Calu3 (cell line): ENCODE data around the gene RBFOX1. TPM values are rescaled to one million over a fixed set of nuclear protein-coding genes. Genes with fewer than 3 reads are reported as not detected.

Experiments used
- BruUV-seq: library from RNA; stranded (reverse); fragments of 400-500 nt; replicated peaks from 2 replicates; lab custom pipeline; 2021; lab: Mats Ljungman, UMichigan
- CTCF ChIA-PET: fragments of 300-600 bp; sonication (Branson Sonifier 250); formaldehyde crosslinking; loops from one replicate; lab custom pipeline; 2022; ENCODE audit warnings: antibody characterized with exemption; lab: Charles Lee
- DNase-seq: peaks from one replicate; pipeline ENCODE4 v3.0.0; 2022
- H3K27ac Mint-ChIP-seq: one replicate; pipeline ENCODE4 v1.8.0; 2022; ENCODE audit warnings: mixed read lengths; ENCODE audit not compliant: unreplicated experiment
- H3K27me3 Mint-ChIP-seq: one replicate; pipeline ENCODE4 v1.8.0; 2022; ENCODE audit warnings: mixed read lengths; ENCODE audit not compliant: unreplicated experiment
- H3K36me3 Mint-ChIP-seq: one replicate; pipeline ENCODE4 v1.8.0; 2022; ENCODE audit warnings: mild to moderate bottlenecking, moderate library complexity, mixed read lengths; ENCODE audit not compliant: insufficient read depth, unreplicated experiment
- H3K4me1 Mint-ChIP-seq: one replicate; pipeline ENCODE4 v1.8.0; 2022; ENCODE audit warnings: mild to moderate bottlenecking, low read depth, mixed read lengths; ENCODE audit not compliant: unreplicated experiment
- H3K4me3 Mint-ChIP-seq: one replicate; pipeline ENCODE4 v1.8.0; 2022; ENCODE audit warnings: mild to moderate bottlenecking, low read depth, moderate library complexity, mixed read lengths; ENCODE audit not compliant: unreplicated experiment
- H3K9me3 Mint-ChIP-seq: one replicate; pipeline ENCODE4 v1.8.0; 2022; ENCODE audit warnings: low read depth, mixed read lengths; ENCODE audit not compliant: unreplicated experiment
- CTCF ChIP-seq: fragments of 200-600 bp; IDR thresholded peaks from one replicate; pipeline ENCODE4 v1.8.0; 2022; ENCODE audit warnings: antibody characterized with exemption; ENCODE audit not compliant: unreplicated experiment
- intact Hi-C: fragments of 100-400 bp; cut with micrococcal nuclease; formaldehyde crosslinking; loops from one replicate; pipeline ENCODE4 v1.10.0; 2022; ENCODE audit not compliant: unreplicated experiment
- total RNA-seq: library from RNA; stranded (reverse); gene quantifications from 2 replicates; pipeline ENCODE4 v1.2.3, GENCODE V29; 2022

RBFOX1 gene
- total RNA-seq, 1 experiment from 2014 or later = not detected

- no peak overlapping the region for H3K4me3 Mint-ChIP-seq
These were observed 304.8 kb downstream of the RBFOX1 start for GRCh38 chr16:7637446-7637845.

DNA sequence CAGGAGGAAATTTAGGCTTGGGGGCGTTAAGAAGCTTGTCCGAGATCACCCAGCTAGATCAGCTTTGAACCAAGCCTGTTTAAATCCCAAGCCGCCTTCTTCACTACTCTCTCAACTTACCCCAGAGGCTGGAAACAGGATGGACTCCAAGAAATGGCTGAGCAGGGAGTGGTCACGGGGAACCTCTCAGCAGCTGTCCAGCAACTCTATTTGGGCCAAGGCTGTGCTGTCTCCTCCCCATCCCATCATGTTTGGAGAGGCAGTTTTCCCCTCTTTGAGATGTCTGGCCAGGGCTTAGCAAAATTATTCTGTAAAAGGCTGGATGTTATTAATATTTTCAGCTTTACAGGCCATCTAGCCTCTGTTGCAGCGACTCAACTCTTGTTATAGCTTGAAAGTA is 305.7 kb downstream of the RBFOX1 start:
- H3K9me3 Mint-ChIP-seq = peaks cover 18% of the 10 kb centered on the region
- no peaks in the 10 kb centered on the region for H3K4me1 Mint-ChIP-seq
- no peak for TF ChIP-seq CTCF
- H3K27me3 Mint-ChIP-seq = no peaks in the 10 kb centered on the region
- H3K27ac Mint-ChIP-seq = no peak overlapping the region
- CTCF ChIA-PET = no interaction called here
- no peak overlapping the region for H3K4me3 Mint-ChIP-seq
- no peaks in the 10 kb centered on the region for H3K36me3 Mint-ChIP-seq
- DNase-seq = no peak
- BruUV-seq = no TSS peak
- intact Hi-C loops = no loop called here

More at GRCh38 chr16:7637446-7637845, 304.8 kb downstream of the RBFOX1 start:
- CTCF ChIA-PET = no interaction called here
- DNase-seq = no peak
- Mint-ChIP-seq H3K4me1 (no peaks in the 10 kb centered on the region), H3K27me3 (no peaks in the 10 kb centered on the region), H3K36me3 (no peaks in the 10 kb centered on the region), H3K9me3 (peaks cover 18% of the 10 kb centered on the region), H3K27ac (no peak overlapping the region)
- TF ChIP-seq CTCF = no peak
- BruUV-seq = no TSS peak
- intact Hi-C loops = no loop called here

DNA sequence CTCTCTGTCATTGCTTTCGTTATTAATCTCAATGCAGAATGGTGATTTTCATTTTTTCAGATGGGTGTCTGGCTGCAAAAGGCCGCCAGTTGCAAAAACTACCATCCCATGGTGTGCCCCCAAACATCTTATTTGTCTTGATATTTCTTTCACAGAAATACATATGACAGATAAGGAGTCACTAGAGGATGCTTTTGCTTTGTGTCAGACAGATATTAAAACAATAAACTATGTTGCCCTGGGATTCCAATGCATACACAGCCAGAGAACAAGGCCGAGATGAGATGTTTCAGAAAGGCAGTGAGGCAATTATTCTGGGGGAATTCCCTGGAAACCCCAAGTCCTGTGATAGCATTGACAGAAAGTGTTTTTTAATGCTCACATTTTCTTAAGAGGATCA is 307.7 kb downstream of the RBFOX1 start:
- BruUV-seq = no TSS peak
- TF ChIP-seq CTCF = no peak
- no peak overlapping the region for H3K27ac Mint-ChIP-seq
- H3K27me3 Mint-ChIP-seq = no peaks in the 10 kb centered on the region
- no peaks in the 10 kb centered on the region for H3K36me3 Mint-ChIP-seq
- DNase-seq = no peak
- intact Hi-C loops = no loop called here
- H3K9me3 Mint-ChIP-seq = peaks cover 19% of the 10 kb centered on the region
- H3K4me3 Mint-ChIP-seq = no peak overlapping the region
- no peaks in the 10 kb centered on the region for H3K4me1 Mint-ChIP-seq
- CTCF ChIA-PET = no interaction called here

- no peak for TF ChIP-seq CTCF
- Mint-ChIP-seq H3K4me3 (no peak overlapping the region), H3K36me3 (no peaks in the 10 kb centered on the region), H3K4me1 (no peaks in the 10 kb centered on the region), H3K27me3 (no peaks in the 10 kb centered on the region), H3K27ac (no peak overlapping the region), H3K9me3 (peaks cover 21% of the 10 kb centered on the region)
- CTCF ChIA-PET = no interaction called here
- no TSS peak for BruUV-seq
- DNase-seq = no peak
- intact Hi-C loops = no loop called here
These were observed 311.5 kb downstream of the RBFOX1 start for GRCh38 chr16:7644176-7644575.

DNA sequence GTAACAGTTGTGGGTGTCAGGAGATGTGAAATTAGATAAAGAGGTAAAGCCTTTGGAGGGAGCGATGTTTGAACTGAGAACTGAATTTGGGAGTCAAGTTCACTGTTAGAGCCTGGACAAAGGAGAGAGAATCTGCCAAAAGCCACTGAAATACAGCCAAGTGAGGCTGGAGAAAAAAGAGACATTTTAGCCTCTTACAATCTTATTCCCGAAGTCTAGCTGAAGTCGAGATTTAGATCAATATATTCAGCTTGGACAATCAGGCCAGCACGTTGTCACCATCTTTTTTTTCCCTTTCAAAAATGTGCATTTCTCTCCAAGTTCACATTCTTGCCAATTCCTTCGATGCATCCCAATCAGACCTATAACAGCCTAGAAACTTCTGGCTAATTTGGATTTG is 312.2 kb downstream of the RBFOX1 start:
- Mint-ChIP-seq H3K9me3 (peaks cover 22% of the 10 kb centered on the region), H3K36me3 (no peaks in the 10 kb centered on the region), H3K27me3 (no peaks in the 10 kb centered on the region), H3K27ac (no peak overlapping the region), H3K4me3 (no peak overlapping the region), H3K4me1 (no peaks in the 10 kb centered on the region)
- TF ChIP-seq CTCF = no peak
- CTCF ChIA-PET = no interaction called here
- no TSS peak for BruUV-seq
- no peak for DNase-seq
- intact Hi-C loops = no loop called here
